ENCODE data around the gene GID4.
A peak's percentile ranks its signal among the peaks of the same experiment; 100 is the strongest.
"Not testable (repeated sequence)": the region's sequence is repeated elsewhere in the genome, so short reads cannot be mapped to it uniquely, and the experiment has no call there.

GID4 gene

DNA sequence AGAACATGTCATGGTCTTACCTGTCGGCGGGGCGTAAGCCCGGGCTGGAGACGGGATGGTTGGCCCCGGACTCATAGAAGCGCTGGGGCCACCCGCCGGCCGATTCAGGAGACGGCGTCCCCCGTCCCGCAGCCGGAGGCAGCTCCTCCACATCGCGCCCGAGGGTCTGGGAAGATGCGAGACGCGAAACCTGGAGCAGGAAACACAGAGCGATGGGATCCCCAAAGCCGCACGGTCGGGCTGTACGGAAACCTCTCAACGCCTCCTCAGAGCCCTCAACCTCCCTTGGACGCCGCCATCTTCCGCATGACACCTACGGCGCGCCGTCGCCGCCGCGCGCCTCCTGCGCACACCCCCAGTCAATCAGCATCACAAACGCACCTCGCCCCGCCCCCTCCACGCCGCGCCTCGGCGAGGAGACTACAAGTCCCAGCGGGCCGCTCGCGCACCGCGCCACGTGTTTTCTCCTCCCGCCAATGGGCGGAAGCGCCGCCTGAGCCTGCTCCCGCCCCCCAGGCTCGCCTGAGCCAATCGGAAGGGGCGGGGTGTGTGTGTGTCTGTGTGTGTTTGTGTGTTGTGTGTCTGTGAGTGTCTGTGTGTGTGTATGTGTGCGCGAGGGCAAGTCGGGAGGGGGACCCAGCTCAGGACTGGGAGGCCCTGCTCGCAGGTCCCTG lies at the start of gene GID4, which contains the start of gene ATPAF2:
TSS of gene GID4 (plus strand) at position 548 of the 674 bp plus-strand sequence. CDS start at position 605, 57 bp downstream.
TSS of gene ATPAF2 (minus strand) at position 308 of the 674 bp plus-strand sequence. CDS start at position 153, 155 bp downstream.
- intact Hi-C loops (cut with DNase I), result loop anchor here (1.0 to 10.0 kb wide), 3 partner anchors 46 to 154 kb away; partner anchors contain the start of genes DRC3, DRG2 and TOM1L2
- peak; percentile 98 to 100 (median 100) for DNase-seq

DNA sequence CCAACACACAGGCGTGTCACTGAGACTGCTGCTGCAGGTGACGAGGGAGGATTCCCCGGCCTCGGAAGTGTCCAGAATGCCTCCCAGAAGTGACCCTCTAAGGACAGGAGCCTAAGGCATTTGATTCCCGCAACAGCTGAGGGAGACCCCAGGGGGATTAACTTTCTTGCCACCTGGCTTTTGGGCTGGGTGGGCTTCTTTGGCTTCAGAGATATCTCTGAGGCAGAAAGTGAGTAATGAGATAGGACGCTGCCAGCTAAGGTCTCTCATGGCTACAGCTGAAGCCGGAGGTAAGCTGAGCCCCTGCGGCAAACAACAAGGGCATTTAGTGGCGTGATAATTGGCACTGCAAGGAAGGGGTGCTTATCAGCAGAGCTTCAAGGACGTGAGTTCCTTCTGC lies 49.6 kb upstream of the GID4 start:
- intact Hi-C loops (cut with DNase I), result no loop called here
- peak in 1 of 10 donors; percentile 20 for DNase-seq

DNA sequence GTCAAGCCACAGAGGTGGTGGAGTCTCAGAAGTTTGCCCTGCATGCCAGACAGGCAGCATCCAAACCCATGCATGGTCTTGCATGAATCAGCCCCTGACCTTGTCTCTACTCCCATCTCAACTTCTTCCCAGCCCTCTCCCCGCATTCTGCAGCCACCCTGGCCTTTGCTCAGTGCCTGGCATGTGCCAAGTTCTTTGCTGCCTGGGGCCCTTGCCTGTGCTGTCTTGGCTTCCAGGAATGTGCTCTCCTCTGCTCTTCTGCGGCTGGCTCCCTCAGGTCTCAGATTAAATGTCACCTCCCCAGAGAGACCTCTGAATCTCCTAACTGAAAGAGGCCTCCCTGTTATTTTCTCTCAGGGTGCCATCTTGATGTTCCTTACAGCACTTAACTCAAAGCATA lies 48.9 kb upstream of the GID4 start:
- DNase-seq, result peak in 2 of 10 donors; percentile 35 to 72

DNA sequence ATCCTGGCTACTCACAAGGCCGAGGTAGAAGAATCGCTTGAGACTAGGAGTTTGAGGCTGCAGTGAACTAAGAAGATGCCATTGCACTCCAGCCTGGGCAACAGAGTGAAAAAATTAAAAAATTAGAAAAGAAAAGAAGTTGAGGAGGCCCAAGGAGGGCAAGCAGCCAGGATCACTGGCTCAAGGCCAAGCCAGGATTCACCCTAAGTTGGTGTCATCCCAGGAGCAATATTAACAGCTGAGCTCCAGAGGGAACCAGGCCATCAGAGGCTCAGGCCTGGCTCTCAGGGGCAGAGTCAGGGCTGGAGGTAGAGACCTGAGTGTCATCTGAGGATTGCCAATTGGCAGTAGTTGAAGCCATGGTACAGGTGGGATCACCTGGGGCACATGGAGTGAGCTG lies 45.8 kb upstream of the GID4 start:
- peak in 2 of 10 donors; percentile 11 to 40 for DNase-seq
- intact Hi-C loops (cut with DNase I), result no loop called here

More for the DNA sequence above, 48.9 kb upstream of the GID4 start:
- intact Hi-C loops (cut with DNase I), result no loop called here

GRCh38 chr17:17993852-17994251 lies 45.4 kb upstream of the GID4 start:
- intact Hi-C loops (cut with DNase I), result no loop called here
- DNase-seq, result peak in 2 of 10 donors; percentile 39 to 52

DNA sequence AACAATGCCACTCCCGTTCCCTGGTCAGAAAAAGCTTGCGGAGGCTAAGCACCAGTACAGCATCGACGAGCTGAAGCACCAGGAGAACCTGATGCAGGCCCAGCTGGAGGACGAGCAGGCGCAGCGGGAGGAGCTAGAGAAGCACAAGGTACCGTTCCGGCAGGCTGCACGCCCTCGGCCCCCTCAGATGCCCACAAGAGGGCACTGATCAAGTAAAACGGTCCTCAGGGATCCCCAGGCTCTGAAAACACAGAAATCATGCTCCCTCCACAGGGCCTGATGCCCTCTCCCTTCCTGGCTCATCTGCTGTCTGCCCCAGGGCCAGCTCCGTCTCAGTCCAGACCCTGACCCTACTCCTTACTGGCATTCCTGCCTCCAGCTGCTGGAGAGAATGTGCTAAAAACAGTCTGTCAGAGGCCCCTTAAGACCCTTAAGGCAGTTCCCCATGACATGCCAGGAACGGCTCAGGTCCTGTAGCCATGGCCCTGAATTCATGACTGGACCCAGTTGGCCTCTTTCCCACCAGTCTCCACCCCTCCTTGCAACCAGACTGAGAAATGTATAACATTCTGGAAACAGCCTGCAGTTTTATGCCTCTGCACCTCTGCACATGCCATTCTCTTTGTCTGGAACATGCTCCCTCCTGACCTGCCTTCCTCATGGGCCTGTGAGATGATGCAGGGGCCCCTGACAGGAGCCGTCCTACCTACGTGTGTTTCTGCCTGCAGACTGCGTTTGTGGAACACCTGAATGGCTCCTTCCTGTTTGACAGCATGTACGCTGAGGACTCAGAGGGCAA lies 44.7 kb upstream of the GID4 start:
- intact Hi-C loops (cut with DNase I), result no loop called here
- peak in 6 of 10 donors; percentile 27 to 85 (median 30) for DNase-seq

- peak in 2 of 10 donors; percentile 1 to 22 for DNase-seq
- intact Hi-C loops (cut with DNase I), result not testable (repeated sequence)
Observed at GRCh38 chr17:17995887-17996286, 43.3 kb upstream of the GID4 start.

- intact Hi-C loops (cut with DNase I), result no loop called here
- peak in 2 of 10 donors; percentile 23 to 64 for DNase-seq
Observed at GRCh38 chr17:17998934-17999333, 40.3 kb upstream of the GID4 start.

- intact Hi-C loops (cut with DNase I), result no loop called here
- peak in 1 of 10 donors; percentile 43 for DNase-seq
Observed at GRCh38 chr17:17999364-18000029, 39.7 kb upstream of the GID4 start.

GRCh38 chr17:18000030-18000408 lies 39.2 kb upstream of the GID4 start:
- intact Hi-C loops (cut with DNase I), result no loop called here

DNA sequence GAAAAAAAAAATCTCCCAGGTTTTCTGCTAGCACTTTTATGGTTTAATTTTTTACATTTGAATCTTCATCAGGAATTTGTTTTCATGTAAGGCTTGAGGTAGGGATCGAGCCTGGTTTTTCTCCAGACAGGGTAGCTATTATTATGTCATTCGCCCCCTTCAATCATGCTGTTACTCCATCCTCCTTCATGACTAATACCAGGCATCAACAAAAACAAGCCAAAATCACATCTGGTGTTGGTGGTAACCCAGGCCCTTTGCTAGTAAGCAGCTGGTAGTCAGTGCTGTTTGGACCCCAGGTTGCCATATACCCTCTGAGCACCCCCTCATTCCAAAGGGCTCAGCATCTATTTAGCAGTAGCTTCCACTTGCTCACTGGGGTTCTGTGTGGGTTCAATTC lies 37.0 kb upstream of the GID4 start:
- intact Hi-C loops (cut with DNase I), result no loop called here
- DNase-seq, result no peak

More at GRCh38 chr17:18000030-18000408, 39.2 kb upstream of the GID4 start:
- DNase-seq, result peak in 2 of 10 donors; percentile 4 to 8

- DNase-seq, result peak in 3 of 10 donors; percentile 45 to 77 (median 74)
- intact Hi-C loops (cut with DNase I), result no loop called here
Observed at GRCh38 chr17:18004345-18004744, 34.9 kb upstream of the GID4 start.

DNA sequence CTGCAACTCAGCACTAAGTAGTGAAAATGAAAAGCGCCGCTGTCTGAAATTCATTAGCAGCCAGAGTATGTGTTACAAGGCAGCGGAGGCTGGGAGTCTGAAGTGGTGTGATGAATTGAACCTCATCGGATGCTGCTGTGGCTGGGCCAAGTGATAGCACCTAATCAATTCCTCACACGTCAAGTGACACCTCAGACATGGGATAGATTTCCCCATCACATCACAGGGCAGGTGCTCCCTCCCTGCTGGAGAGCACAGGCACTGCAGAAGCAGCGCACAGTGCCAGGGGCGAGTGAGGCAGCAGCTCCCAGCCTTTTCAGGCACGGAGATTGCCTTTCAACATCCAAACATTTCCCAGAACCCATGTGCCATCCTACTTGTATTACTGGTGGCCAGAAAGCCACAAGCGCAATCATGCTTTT lies 34.3 kb upstream of the GID4 start:
- intact Hi-C loops (cut with DNase I), result no loop called here
- DNase-seq, result peak in 1 of 10 donors; percentile 65

DNA sequence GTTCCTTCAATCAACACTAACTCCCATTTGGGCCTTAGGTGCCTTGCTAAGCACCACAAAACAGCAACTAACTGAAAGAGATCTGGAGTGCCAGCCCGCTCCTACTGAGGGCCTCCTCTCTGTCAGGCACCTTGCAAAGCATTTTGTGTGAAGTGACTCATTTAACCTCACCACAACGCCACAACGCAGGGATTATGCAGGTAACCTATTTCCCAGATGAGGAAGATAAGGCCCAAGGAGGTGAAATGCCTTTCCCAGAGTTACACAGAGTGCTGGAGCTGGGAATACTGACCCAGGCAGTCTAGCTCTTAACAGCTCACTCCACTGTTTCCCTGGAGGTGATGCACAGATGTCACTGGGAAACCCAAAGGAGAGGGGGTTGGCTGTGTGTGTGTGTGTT lies 33.7 kb upstream of the GID4 start:
- intact Hi-C loops (cut with DNase I), result no loop called here

DNA sequence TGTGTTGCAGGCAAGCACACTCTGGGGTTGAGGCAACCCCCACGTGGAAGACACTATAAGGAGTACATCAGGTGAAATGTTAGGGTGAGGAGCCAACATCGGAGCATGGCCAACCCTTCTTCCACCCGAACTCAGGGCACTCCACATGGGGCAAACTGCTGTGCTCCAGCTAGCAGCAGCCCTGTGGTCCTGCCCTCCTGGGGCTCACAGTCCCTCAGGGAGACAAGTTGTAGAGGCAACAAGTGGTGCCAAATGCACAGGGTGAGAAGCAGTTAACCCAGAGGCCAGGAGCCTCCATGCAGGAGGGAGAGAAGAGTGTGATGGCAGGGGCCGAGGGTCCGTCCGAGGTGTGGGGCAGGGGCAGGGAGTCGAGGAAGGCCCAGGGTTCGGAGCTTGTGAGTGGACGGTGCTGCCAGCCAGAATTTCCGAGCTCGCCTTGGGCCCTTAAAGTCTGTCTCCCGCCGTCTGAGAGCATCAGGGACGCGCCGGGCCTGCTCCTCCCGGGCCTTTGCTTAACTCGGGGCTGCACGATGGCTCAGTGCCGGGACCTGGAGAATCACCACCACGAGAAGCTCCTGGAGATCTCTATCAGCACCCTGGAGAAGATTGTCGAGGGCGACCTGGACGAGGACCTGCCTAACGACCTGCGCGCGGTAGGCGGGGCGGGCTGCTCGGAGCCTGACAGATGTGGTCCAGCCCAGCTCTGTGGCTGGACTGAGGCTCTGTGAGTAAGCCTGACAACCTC lies 32.5 kb upstream of the GID4 start:
- peak in 2 of 10 donors; percentile 50 to 75 for DNase-seq

More for the DNA sequence above, 33.7 kb upstream of the GID4 start:
- DNase-seq, result peak in 2 of 10 donors; percentile 5 to 22

GRCh38 chr17:18008496-18009268 lies 30.5 kb upstream of the GID4 start:
- peak in 2 of 10 donors; percentile 1 to 34 for DNase-seq
- intact Hi-C loops (cut with DNase I), result no loop called here

More for the DNA sequence above, 32.5 kb upstream of the GID4 start:
- intact Hi-C loops (cut with DNase I), result no loop called here

GRCh38 chr17:18009609-18010420 lies 29.4 kb upstream of the GID4 start:
- peak in 2 of 10 donors; percentile 41 to 59 for DNase-seq

DNA sequence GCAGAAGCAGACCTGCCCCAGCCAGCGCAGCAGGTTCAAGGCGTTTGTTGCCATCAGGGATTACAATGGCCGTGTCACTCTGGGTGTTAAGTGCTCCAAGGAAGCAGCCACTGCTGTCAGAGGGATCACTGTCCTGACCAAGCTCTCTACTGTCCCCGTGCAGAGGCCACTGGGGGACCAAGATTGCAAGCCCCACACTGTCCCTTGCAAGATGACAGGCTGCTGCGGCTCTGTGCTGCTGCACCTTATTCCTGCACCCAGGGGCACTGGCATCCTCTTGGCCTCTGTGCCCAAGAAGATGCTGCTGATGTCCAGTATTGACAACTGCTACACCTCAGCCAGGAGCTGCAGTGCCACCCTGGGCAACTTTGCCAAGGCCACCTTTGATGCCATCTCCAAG lies 27.9 kb upstream of the GID4 start:
- peak in 2 of 10 donors; percentile 61 to 62 for DNase-seq
- intact Hi-C loops (cut with DNase I), result no loop called here

More at GRCh38 chr17:18009609-18010420, 29.4 kb upstream of the GID4 start:
- intact Hi-C loops (cut with DNase I), result no loop called here
